ACHN (cell line): ENCODE data around the gene PFN1.

Source experiments
- DNase-seq: peaks from one replicate; pipeline ENCODE4 v3.0.0-alpha.2; 2015
- in situ Hi-C: cut with HindIII; loops from 2 replicates; pipeline ENCODE4 v1.10.0; 2017; ENCODE audit warnings: low sequenced_read_pairs, low pct_ligation_motif_present, low pct_unique_long_range_greater_than_20kb

The PFN1 gene

DNA sequence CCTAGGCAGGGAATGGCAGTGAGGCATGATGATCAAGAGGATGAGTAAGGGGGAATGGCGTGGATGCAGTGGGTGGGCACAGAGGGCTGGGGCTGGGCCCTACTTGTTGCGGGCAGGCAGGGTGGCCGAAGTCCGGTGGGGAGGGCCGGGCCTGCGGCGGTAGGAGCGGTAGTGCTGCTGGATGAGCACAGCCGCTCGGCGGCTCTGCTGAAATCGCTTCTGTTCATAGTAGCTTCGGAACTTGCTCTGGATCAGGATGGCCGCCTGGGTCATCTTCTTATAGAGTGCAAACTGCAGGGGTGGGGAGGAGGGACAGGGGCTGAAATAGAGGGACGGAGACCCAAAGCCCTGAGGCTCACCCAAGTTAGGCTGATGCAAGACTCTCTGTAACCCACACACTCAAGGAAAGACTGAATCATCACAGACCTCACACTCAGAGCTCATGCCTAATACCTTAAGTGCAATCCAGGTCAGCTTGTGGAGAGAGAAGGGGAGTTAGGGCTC is 20.8 kb upstream of the PFN1 start:
- DNase-seq = peak; percentile 94
- in situ Hi-C loops = no loop called here

DNA sequence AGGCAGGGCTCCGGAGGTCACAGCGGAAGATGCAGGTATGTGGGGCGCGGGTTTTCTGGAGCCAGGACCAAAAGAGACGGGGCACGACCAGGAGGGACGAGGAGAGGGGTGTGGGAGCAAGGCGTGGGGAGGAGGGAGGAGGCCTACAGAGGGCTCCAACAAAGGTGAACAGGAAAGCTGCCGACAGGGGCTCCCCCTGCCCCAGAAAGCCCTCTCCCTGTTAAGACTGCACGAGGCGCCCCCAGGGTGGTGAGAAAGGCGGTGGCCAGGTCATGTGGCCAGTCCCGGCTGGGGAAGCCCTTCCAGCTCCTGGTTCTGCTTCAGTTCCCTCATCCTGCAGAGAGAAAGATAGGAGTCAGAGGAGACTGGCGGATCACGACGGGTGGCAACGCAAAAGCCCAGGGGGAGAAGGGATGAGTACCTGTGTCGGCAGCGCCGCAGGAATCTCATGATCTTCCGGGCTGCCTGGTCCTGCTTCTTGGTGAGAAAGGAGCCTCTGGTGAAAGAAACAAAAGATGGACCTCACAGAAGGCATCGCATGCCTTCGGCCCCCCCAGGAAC is 20.2 kb upstream of the PFN1 start:
- DNase-seq = peak; percentile 83
- in situ Hi-C loops = no loop called here

DNA sequence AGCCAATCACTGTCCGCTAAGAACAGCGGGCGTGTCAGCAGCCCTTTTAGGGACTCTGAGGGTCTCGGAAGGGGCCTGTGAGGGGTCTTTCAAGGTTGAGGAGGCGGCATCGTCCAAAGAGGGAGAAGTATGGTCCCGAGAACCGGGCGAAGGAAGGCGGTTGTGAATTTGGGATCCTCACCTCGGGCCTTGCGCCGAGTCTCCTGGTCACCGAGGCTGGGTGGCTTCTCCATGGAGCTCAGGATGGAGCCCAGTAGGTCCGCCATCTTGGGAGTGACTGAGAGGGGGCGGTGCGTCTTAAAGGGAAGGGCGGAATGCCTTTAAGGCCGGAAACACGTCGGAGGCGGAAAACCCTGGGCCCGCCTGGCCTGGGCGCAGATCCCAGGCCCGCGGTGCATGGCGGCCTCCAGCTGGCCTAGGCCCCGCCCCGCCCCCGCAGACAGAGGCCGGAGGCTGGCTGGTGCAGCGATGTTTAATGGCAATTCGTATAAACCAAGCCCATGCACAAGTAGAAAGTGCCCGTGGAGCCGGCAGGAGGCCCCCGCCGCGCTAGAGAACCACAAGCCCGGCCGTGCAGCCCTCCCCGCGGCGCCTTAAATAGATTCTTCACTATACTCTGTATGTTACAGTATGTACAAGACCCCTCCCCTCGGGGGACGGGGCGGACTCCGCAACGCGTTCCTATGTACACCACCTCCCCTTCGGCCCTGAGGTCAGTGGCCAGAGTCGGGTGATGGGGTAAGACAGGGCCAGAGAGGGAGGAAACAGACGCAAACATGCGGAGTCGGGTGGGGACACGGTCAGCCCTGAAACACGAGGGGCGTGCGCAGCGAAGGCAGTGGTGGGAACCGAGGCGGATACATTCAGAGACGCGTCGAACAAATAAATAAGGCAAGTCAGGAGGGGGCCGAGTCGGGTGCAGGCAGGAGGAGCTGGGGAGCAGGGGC is 19.5 kb upstream of the PFN1 start, which contains the start of gene SPAG7:
Gene SPAG7 (minus strand): TSS at position 279 of the 947 bp plus-strand sequence. CDS start 13 bp downstream, at position 266.
- peak; percentile 95 for DNase-seq
- in situ Hi-C loops = no loop called here

DNA sequence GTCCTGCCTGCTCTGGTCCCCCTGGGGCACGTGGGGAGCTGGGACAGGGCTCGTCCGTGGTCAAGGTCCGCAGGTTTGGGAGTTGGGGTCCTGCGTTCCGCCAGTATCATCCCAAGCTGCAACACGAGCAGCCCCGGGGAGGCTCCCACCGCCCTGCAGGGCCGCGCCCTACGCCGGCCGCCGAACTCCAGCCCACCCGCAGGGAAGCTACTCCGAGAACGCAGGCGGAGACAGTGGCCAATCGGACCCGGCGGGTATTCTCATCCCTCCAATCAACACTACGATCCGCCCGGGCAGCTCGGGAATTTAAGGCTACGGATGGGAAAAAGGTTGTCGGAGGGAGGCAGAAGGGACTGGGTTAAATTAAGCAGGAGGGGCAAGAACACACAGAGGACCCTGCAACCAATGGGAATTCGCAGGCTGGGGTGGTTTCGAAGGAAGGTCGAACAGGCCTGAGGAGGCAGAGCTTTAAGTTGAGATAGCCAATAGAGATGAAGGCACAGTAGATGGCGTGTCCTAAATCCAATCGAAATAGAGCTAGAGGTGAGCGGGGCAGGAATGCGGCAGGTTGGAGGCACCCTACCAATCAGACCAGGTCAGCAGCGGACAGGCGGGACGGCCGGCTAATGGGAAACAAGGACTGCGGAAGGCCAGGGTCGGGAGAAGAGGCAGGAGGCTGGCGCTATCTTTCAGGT is 18.7 kb upstream of the PFN1 start:
- in situ Hi-C loops = no loop called here
- DNase-seq = peak; percentile 99

DNA sequence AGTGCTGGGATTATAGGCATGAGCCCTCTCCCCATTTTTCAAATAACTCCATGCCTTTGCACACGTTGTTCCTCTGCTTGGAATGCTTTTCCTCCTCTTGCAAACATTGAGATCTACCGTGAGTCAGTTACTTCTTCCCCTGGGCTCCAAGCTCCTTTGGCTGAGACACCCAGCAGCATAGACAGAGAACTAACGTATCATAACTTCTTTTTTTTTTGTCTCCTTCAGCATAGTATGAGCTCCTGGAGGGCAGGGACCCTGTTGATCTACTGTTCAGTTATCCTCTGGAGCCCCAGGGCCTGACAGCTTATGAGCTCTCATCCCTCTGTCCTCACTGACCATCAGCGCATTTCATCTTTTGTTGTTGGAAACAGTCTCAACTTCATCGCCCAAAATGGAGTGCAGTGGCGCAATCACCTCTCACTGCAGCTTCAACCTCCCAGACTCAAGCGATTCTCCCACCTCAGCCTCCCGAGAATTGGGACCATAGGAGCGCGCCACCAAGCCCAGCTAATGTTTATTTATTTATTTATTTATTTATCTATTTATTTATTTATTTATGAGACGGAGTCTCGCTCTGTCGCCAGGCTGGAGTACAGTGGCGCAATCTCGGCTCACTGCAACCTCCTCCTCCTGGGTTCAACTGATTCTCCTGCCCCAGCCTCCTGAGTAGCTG is 17.1 kb upstream of the PFN1 start:
- in situ Hi-C loops = no loop called here
- DNase-seq = no peak

DNA sequence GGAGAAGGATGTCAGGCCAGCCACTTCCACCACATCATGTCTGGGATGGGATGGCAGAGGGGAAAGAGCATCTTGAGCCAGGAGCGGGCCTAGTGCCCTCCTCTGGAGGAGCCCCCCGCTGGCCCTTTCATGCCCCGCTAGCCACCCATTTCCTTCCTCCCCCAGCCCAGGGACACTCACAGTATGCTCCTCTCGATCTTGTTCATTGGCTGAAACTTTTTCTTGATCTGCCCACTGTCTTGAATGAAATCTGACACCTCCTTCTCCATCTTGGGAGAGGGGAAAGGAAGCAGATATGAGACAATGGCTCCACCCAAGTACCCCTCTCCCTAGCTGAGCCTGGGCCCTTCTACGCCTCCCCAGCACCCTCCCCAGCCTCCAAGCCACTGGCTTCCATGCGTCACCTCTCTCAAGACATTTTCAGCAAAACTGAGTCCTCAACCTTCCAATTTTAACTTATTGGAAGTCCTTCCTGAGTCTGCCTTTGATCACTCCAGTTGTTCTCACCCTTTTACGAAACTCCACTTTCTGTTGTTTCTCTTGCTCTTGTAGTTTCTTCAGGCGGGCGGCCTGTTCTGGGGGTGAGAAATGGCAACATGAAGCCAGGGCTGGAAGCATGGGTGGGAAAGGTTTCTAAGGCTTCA is 12.1 kb upstream of the PFN1 start:
- in situ Hi-C loops = no loop called here
- DNase-seq = no peak

DNA sequence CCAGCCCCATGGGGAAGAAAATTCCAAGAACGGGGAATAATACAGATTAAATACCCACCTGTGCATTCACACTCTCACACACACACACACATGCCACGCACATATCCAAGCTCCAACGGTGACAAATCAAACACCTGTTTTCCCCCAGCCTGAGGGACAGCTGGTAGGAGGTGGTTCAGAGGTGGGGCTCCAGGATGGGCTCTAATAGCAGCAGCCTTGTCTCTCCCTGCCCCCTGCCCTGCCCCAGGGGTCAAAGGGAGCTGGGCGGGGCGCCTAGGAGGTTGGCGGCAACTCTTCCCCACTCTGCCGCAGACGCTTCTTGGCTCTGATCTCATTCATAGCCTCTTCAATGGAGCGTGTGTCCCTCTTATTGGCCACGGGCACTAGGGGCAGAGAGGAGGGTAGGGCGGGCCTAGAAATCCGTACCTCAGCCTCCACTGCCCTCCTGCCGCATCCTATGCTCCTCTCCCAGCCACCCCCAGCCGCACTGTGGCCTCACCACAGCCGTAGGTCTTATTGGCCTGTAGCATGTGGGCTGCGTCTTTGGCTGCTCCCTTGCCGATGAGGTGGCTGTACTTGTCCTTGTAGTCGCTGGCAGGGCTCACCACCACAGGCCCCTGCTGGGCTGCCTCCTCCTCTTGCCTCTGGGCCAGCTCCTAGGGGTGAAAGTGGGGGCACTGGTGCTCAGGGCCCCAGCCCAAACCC is 11.1 kb upstream of the PFN1 start:
- in situ Hi-C loops = no loop called here
- DNase-seq = no peak

DNA sequence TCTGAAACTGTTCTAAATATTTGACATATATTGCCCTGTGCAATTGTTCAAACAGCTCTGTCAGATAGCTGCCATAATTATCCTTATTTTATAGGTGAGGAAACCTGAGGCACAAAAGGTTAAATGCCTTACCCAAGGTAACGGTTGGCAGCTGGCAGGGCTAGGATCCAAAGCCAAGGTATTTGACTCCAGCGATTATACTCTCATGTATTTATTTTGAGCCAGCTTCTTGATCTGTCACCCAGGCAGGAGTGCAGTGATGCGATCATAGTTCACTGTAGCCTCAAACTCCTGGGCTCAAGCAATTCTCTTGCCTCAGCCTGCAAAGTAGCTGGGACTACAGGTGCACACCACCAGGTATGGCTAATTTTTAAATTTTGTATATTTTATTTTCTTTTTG is 9.8 kb upstream of the PFN1 start:
- in situ Hi-C loops = no loop called here
- DNase-seq = no peak

DNA sequence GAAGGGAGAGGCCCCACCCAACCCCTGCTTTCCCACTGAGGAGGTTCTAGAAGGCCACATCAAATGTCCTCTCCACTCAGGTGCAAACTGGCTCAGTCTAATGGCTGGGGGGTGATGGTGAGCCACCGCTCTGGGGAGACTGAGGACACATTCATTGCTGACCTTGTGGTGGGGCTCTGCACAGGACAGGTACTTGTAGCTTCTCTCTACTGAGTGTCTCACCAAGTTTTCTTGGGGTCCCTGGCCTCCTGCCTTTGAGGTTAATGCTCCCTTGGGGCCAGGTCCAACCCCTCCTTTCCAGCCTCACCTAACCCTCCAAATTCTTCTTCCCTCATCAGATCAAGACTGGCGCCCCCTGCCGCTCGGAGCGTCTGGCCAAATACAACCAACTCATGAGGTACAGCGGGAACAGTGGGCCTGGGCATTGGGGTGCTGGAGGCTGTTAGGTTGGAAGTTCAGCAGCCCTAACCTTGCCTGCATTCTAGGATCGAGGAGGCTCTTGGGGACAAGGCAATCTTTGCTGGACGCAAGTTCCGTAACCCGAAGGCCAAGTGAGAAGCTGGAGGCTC is 8.2 kb upstream of the PFN1 start:
- in situ Hi-C loops = no loop called here
- DNase-seq = no peak

DNA sequence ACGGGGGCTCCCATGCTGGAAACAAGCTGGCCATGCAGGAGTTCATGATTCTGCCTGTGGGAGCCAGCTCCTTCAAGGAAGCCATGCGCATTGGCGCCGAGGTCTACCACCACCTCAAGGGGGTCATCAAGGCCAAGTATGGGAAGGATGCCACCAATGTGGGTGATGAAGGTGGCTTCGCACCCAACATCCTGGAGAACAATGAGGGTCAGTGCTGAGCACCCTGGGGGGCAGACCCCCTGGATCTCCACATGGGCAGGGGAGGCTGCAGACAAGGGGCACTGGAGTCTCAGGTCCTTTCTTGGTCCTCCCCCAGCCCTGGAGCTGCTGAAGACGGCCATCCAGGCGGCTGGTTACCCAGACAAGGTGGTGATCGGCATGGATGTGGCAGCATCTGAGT is 6.8 kb upstream of the PFN1 start:
- DNase-seq = no peak
- in situ Hi-C loops = no loop called here

DNA sequence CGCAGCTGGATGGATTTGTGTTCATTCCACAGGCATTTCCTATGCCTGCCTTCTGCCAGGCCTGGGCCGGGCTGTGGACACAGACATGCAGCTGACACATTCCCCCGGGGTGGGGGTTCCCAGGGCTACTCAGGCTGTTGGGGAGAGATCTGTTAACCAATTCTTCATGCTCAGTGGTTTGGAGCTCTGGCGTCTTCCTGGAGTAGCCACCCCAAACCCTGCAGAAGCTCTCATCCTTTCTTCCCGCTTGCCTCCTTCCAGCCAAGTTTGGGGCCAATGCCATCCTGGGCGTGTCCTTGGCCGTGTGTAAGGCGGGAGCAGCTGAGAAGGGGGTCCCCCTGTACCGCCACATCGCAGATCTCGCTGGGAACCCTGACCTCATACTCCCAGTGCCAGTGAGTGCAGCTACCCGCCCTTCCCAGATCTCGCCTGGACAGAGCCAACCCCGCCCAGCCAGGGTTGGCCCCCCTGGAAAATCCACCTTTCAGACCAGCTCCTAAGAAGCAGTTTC is 5.2 kb upstream of the PFN1 start:
- in situ Hi-C loops = no loop called here
- DNase-seq = peak; percentile 96

DNA sequence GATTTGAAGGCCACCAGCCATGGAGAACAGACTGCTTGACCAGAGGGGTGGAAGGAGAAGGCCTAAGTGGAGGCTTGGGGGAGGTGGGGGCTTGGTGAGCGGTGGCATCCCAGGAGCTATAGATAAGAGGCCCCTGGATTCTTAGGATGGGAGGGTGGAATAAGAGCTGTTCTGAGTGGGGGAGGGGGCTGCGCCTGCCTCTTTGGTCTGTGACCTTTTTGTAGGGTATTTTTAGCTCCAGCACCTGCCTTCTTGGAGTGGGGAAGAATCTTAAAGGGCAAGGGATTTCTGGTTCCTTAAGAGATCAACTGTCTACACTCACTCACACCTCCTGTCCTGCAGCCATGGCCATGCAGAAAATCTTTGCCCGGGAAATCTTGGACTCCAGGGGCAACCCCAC is 3.2 kb upstream of the PFN1 start:
- no peak for DNase-seq
- in situ Hi-C loops = no loop called here

DNA sequence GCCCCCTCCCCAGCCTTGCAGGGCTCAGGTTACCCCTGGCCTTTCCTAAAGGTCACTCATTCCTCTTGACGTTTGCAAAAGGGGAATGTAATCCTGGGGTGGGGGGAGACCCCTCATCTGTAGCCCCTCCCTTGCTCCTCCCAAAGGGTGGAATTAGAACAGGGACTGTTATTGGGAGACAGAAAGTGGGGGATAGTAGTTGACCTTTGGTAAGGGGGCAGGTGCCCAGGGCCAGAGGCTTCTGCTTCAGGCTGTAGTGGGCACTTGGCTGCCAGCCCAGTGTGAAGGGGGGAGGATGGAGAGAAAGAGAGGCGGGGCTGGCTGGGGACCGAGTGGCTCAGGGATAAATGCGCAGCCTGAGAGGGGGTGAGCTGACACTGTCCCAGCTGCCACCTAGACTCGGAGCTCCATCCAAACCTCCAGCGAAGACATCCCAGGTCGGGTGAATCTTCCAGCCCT is 2.4 kb upstream of the PFN1 start, which contains the start of gene ENO3:
Gene ENO3 (plus strand): TSS at position 374 of the 459 bp plus-strand sequence. CDS start 711 bp downstream, outside the sequence.
- in situ Hi-C loops = no loop called here

DNA sequence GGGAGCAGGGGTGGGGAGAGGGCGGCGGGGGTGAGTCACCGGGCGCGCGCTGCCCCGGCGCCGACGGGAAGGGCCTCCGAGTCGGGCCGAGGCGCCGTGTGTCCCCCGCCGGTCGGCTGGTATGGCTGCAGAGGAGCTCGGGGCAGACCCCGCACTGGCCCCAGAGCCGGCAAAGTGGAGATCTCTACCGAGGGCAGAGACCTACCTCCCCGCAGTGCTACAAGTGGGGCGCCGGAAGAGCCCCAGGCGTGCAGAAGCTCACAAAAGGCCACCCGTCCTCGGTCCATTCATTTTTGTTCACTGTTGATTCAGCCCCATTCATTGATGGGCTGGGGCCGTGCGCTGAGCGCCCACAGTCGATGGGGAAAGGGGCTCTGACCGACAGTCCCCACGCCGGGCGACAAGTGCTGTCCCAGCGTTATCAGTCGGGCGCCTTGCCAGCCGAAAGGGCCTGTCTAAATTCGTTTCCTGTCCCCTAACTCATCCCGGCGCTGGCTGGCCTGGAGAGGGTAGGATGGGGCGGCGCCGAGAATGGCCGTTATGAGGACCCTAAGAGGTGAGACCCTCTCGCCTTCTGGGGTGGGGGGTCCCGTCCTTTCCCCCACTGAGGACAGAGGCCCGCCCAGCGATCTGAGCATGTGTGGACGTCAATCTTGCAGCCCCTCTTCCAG is 1.9 kb upstream of the PFN1 start:
- DNase-seq = no peak
- in situ Hi-C loops = no loop called here

More for the DNA sequence above, 2.4 kb upstream of the PFN1 start, which contains the start of gene ENO3:
- no peak for DNase-seq

DNA sequence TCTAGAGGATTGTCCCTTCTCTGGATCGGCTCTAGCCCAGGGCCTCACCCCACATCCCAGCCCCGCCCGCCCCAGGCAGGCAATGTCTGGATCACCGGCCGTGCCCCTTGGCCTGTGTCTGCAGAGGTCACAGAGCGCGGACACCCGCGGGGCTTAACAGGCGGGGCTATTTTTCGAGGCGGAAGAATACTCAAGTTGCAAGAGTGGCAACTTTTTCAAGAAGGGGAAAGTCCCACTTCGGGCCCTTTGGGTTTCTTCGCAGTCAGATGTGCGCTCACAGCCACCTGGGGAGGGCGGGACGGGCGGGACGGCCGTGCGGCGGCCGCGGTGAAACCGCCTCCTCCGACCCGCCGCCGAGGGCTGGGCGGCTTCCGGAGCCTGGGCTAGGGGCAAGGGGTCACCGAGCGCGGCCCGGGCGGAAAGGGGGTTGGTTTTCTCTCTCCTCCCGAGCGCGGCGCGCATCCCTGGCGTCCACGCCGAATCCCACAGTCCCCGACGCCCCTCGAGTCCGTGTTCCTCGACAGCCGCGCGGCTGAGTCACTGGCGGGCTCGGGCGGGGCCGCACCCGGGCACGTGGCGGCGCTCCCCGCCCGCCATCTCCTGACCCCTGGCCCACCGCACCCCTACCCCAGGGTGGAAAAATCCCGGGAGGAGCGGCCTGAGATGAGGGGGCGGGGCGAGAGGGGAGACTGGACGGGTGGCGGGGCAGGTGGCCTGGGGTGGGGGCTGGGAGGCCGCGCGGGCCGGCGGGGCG is 1.2 kb upstream of the PFN1 start:
- peak; percentile 85 for DNase-seq
- in situ Hi-C loops = no loop called here

DNA sequence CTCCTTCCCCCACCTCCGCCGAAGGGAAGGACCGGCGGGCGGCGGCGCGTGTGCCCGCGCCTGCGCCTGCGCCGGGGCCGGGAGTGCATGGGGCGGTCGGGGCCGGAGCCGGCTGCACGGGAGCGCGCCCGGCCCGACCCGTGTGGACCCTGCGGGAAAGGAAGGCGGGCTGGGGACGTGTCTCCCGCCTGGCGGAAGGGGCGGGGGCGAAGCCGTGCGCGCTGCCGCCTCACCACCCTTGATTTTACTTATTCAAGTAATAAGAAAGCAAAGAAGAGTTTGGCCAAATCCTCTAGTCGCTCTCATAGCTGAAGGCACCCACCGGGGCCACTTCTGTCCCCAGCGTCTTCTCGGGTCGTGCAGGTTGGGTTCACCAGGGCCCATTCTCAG is 596 bp upstream of the PFN1 start:
- DNase-seq = peak; percentile 93
- in situ Hi-C loops = no loop called here
